GM18867 (cell line): ENCODE data around the gene C3orf70.

ENCODE experiments used
- ATAC-seq: cut with Tn5 transposase; IDR thresholded peaks from one replicate; pipeline ENCODE4 v1.9.1; 2021; ENCODE audit warnings: mild to moderate bottlenecking, moderate library complexity; ENCODE audit not compliant: unreplicated experiment

Gene C3orf70

DNA sequence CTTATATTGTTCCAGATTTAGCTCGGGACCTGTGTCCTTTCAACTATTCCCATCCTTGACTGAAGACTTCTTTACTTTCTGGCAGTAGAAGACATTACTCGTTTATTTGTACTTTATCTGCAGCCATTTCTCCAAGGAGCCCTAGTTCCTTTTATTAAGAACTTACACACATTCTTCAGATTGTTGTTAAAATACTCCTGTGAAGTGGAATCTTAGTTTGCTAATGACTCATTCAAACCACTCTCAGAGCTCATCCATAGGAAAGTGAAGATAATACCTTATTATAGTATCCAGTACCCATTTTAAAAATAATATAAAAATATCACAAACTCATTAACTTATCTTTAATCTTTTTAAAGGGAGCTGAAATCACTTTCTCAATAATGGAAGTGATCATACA lies 63.5 kb downstream of the C3orf70 start:
- no peak for ATAC-seq

DNA sequence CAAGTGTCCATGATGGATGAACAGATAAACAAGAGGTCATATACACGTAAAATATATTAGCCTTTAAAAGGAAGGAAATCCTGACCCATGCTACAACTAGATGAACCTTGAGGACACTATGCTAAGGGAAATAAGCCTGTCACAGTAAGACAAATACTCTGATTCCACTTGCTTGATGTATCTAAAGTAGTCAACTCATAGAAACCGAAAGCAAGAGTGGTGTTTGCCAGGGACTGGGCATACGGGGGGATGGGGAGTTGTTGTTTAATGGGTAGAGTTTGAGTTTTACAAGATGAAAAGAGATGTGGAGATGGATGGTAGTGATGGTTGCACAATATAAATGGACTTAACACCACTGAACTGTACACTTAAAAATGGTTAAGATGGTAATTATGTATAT lies 65.4 kb downstream of the C3orf70 start:
- no peak for ATAC-seq

DNA sequence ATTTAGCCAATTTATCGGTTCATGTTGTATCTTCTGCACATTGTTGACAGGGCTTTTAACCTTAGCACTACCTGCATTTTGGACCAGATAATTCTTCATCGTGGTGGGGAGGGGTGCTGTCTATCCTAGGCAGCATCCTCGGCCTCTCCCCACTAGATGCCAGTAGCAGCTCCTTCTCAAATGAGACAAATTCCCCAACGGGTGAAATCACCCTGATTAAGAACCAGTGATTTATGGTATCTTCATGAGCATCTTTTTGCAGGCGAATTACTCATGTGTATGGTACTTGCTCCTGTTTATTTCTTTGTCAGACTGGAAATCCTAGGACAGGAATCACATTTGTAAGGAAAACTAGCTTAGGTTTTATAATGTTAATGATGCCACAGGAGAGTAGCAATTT lies 68.0 kb downstream of the C3orf70 start:
- no peak for ATAC-seq

DNA sequence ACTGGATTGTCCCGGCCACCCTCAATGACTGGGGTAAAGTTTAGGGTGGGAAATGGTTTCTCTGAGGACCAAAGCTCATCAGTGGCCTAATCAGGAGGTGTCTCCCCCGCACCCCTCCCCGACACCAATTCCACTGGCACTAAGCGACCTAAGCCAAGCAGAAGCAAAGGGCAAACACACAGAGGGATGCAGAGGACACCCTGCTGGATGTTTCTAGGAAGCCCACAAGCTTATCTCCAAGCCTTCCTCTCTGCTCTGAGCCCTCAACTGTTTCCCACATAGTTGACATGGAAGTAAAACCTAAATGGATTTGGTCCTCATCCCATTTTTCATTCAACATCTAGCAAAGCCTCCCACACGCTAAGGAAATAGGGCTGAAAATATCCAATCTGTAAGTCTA lies 68.5 kb downstream of the C3orf70 start:
- ATAC-seq: no peak

DNA sequence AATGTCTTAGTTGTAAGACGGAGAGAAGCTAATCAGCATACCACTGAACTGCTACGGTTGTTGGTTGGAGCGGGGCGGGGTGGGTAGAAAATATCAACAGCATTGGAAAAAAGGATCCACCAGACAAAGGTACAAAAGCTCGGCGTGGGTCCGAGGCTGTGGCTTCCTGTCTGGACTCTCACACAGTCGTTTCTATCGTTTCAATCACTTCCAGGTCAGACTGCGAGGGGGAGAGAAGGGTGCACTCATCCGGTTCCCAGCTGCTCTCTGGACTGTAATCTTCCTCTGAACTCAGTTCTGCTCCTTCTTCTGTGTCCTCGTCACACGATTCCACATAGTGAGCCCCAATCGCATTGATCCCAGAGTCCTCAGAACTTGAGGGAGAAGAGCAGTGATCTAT lies 70.0 kb downstream of the C3orf70 start:
- ATAC-seq: no peak

DNA sequence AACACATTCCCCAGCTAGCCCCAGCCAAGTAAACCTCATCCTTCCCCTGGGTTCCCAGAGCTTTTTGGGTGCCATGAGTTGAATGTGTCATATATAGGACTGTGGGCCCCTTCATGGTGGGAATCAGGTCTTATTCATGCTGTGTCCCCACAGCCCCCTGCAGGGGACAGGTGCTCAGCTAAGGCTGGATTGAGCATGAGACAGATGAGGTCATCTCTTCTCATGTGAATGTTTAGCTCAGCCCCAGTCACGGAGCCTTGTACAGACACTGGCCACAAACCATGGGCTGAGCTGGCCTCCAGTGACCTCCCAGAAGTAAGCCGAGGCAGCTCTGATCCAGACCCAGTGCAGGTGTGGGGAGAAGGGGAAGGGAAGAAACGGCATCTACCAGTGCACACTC lies 70.7 kb downstream of the C3orf70 start:
- ATAC-seq: no peak

DNA sequence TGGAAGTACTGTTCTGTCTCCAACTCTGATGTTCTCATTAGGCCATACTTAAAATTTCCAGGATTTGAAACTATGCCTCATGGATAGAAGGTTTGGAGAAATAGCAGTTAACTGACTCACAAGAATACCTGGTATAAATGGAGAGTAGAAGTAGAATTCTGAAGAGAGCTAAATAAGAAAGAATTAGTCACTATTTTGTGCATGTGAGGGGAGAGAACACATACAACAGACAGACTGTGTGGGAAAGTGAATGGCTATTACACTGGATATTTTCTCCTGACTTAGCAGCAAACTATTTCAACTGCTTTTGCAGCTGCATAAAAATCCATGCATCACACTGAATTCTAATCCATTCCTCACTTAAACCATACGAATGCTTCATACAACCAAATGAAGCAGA lies 71.3 kb downstream of the C3orf70 start:
- no peak for ATAC-seq

DNA sequence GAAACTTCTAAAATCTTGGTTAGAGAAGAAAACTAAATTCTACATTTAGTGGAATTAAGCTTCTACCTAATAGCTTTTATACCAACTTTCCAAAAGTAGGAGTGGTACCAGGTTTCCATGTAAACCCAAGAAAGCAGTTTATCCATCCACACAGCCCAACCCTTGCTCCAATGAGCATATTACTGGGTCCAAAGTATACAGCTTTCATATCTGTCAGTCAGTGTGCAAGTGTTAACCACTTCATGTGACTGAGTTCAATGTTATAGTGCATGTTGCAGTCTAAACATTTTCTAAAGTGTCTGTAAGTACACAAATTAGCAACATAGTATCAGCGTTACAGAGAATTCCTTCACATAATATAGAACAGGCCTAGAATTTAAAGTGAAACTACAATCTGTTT lies 73.2 kb downstream of the C3orf70 start:
- no peak for ATAC-seq

DNA sequence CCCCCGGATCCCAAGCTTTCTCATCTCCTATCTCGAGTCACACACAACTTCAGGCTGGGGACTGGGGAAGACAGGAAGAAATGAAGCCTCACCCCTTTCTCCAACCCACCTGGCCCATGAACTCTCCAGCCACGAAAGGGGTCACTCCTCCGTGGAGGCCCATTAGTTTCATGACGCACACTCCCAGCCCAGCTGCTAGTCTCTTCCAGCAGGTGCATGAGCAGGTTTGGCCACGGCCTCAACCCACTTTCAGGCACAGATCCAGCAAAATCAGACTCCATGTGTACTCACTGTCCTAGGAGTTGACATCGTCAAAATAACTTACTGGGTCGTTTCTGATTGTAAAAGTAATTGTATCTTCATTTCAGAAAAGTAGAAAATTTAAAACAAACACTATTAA lies 76.6 kb downstream of the C3orf70 start:
- ATAC-seq: no peak

DNA sequence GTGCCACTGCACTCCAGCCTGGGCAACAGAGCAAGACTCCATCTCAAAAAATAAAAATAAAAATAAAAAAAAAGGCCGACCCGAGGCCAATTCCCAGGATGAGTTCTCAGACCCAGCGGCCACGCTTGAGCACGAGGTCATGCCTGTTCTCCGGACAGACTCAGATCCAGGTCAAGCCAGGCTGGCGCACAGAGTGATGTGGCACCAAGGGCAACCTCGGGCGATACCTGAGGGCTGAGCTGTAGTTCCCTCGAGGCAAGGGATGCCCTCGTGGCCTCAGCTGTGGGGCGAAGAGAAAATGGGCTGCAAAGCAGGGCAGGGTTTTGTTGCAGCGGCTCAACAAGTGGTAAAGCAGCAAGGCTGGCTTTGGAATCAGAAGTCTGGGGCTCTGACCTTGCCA lies 77.3 kb downstream of the C3orf70 start:
- no peak for ATAC-seq

DNA sequence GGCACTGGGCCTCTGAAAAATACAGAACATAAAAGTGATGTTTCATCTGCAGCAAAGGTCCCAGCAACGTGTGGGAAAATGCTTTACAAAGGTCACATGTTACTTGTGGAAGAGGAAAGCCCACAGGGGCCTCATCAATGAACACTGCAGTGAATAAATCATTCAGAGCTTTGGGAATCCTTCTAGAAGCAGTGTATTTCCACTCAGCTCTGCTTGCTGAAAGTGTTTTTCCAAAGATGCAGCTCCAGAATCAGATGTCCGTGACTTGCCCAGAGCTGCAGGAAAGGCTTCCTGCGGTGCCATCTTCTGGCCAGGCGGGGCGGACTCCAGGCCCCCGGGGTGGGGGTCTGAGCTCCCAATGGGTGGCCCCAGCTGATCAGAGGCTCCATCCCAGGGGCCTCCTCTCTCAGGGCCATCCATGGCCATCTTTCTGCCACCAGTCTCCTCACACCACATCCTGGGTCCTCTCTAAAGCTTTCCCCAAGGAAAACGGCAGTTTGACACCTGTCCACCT lies 81.5 kb downstream of the C3orf70 start:
- ATAC-seq: no peak

DNA sequence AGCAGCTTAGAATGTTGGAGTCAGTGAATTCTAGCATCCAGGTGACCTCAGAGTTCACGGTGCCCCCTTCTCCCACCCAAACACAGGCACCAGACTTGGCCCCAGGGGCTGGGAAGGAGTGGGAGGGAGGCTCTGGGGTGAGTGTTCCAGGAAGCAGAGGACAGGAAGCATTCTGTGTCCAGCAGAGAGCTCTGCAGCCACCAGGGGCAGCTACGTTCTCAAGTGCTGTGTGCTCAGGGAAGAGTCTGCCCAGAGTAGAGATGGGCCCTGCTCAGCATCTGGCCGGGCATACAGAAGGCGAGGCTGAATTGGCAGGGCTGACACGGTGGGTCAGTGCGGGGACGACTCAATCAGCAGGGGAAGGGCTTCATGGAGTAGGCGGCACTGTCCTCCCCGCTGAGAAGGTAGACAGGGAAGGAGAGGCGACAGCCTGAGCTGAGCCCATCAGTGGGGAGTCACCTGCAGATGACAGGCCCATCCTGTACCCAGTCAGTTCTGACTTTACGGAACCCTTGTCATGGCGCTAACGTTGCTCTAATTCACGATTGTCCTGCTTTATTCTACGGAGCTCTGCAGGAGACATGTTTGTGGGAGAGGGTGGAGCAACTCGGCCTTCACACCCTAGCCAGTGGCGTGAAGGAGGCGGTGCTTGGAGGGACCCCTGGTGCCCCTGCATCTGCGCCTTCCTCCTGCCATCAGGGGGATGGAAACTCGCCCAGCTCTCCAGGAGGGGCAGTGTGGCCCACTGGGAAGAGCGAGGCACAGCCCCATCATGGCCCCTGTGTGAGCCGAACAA lies 82.2 kb downstream of the C3orf70 start:
- ATAC-seq: no peak

DNA sequence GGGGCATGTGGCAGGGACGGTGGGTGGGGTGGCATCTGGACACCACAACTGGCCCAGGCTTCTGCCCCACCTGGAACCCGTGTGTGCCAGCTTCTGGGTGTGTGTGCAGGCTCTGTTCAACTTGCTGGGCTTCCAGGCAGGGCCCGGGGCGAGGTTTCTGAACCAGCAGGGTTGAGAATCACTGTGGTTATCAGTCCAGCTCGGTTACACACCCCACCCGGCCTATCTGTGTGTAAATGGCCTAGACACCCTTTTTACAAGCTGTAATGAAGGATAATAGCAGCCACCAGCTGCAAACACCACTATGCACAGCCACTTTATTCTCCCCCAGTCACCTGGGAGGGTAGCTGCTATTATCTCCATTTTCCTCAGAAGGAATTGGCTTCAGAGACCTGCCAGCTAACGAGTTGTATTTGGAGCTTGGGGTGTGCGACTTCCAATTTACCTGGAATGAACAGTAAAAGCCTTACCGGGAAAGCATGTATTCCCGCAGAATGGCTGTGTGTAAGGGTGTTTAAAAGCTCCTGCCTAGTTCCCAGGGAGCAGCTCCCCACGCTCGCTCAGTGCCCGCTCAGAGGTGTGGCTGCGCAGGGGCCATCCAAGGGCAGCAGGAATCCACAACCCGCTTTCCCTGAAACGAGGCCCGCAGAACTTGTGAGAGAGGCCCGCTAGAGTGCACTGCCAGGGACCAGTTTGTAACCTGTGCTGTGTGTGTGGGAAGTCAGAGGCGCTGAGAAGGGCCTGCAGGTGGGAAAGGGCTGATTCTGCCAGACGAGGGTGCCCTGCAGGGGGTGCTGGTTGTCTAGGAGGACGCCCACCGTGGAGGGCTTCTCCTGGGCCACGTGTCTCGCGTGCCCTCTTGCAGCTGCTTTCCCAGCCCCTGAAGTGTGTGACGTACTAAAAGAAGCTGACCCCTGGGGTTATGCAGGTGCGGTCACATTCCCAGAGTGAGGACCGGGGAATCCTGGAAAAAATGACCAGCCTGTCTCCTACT lies 83.5 kb downstream of the C3orf70 start:
- no peak for ATAC-seq

DNA sequence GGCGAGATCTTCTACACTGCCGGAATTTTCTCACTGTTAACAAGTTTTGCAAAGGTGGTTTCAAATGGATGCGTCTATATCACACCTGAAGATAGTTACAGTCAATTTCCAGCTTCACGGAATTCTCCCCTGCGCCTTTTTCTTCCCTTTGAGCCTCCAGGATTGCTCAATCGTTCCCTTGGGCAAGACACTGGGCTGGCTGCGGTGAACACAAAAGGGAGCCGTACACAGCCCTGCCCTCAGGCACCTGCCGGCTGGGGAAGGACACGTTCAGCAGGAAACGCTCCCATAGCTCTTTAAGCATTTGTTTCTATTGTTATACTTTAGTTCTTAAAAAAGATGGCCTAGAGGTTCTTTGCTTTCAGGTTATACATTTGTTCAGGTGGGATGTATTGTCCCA lies 85.7 kb downstream of the C3orf70 start:
- ATAC-seq: no peak

DNA sequence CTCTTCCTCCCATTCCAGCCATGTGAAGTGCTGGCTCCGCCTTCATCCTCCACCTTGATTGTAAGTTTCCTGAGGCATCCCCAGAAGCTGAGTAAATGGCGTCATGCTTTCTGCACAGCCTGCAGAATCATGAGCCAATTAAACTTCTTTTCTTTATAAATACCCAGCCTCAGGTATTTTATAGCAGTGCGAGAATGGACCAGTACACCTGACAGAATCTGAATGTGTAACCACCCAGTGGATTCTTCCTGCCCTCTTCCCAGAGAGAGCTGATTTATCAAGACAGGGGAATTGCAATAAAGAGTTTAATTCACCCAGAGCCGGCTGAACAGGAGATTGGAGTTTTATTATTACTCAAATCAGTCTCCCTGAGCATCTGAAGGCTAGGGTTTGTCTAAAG lies 86.6 kb downstream of the C3orf70 start:
- no peak for ATAC-seq

DNA sequence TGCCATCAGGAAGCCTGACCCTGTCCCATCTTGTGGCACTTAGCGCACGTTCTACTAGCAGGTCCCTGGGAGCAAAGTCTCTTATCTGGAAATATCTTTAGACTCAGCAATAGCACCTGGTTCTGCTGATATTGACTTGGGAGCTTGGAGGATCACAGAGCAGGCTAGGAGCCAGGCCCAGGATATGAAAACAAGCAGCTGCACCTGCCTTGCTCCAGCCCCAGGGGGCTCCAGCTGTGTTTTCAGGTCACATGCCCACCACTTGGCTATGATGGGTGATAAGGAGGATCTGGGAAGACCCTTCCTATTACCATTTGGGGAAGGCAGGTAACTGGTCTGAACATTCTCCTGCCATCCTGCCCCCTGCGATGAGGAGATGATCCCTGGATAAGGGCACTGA lies 87.8 kb downstream of the C3orf70 start:
- no peak for ATAC-seq

DNA sequence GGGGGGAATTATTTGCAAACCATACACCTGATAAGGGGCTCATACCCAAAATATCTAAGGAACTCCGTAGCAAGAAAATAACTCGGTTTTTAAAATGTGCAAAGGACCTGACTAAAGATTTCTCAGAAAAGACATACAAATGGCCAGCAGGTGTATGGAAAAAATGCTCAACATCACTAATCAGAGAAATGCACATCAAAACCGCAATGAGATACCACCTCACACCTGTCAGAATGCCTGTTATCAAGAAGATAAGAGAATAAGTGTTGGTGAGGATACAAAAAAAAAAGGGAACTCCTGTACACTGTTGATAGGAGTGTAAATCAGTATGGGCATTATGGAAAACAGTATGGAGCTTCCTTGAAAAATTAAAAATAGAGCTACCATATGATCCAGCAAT lies 89.4 kb downstream of the C3orf70 start:
- no peak for ATAC-seq

DNA sequence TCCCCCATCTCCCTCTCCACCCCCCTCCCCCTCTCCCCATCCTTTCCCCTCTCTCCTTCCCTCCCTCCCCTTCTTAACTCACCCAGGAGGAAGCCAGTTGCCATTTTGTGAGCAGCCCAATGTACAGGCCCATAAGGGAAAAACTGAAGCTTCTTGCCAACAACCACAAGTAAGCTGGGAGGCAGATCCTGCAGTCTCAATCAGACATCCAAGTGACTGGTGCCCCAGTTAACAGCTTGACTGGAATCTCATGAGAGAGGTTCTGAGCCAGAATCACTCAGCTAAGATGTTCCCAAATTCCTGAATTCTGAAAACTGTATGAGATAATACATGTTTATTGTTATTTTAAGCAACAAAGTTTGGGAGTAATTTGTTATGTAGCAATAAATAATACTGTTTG lies 90.7 kb downstream of the C3orf70 start:
- ATAC-seq: no peak

DNA sequence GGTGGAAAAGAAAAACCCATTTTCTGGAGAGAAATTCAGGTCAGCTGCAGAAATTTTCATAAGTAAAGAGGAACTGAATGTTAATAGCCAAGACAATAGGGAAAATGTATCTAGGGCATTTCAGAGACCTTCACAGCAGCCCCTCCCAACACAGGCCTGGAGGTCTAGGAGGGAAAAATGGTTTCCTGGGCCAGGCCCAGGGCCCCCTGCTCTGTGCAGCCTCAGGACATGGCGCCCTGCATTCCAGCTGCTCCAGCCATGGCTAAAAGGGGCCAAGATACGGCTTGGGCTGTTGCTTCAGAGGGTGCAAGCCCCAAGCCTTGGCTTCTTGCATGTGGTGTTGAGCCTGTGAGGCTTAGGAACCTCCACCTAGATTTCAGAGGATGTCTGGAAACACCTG lies 92.2 kb downstream of the C3orf70 start:
- ATAC-seq: no peak

DNA sequence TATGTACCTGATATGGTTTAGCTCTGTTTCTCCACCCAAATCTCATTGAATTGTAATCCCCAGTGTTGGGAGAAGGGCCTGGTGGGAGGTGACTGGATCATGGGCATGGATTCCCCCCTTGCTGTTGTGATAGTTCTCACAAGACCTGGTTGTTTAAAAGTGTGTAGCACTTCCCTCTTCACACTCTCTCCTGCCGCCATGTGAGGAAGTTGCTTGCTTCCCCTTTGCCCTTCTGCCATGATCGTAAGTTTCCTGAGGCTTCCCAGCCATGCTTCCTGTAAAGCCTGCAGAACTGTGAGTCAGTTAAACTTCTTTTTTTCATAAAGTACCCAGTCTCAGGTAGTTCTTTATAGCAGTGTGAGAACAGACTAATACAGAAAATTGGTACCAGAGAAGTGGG lies 93.1 kb downstream of the C3orf70 start:
- no peak for ATAC-seq

DNA sequence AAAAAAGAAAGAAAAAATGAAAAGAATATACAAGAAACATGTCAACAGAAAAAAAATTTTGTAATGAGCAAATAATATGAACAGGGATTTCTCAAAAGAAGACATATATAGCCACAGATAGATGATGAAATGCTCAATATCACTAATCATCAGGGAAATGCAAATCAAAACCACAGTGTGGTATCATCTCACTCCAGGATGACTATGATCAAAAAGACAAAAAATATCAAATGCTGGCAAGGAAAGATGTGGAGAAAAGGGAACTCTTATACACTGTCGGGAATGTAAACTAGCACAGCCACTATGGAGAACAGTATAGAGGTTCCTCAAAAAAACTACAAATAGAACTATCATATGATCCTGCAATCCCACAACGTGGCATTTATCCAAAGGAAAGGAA lies 94.1 kb downstream of the C3orf70 start:
- ATAC-seq: no peak

DNA sequence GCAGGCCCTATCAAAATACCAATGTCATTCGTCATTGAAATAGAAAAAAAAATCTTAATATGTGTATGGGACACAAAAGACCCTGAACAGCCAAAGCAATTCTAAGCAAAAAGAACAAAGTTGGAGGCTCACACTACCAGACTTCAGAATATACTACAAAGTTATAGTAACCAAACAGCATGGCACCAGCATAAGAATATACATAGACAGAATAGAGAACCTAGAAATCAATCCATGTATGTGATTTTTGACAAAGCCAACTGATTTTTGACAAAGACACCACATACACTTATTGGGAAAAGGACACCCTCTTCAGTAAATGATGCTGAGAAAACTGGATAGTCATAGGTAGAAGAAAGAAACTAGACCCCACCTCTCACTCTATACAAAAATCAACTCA lies 95.0 kb downstream of the C3orf70 start:
- ATAC-seq: no peak
